HG03175 (cell line): Measurements from ENCODE around the gene CNBD2.
"Not testable (repeated sequence)": the region's sequence is repeated elsewhere in the genome, so short reads cannot be mapped to it uniquely, and the experiment has no call there.

Experiments
- ATAC-seq: cut with Tn5 transposase; IDR thresholded peaks from one replicate; pipeline ENCODE4 v1.9.1; 2021; ENCODE audit warnings: mild to moderate bottlenecking, moderate library complexity; ENCODE audit not compliant: unreplicated experiment

The CNBD2 gene

DNA sequence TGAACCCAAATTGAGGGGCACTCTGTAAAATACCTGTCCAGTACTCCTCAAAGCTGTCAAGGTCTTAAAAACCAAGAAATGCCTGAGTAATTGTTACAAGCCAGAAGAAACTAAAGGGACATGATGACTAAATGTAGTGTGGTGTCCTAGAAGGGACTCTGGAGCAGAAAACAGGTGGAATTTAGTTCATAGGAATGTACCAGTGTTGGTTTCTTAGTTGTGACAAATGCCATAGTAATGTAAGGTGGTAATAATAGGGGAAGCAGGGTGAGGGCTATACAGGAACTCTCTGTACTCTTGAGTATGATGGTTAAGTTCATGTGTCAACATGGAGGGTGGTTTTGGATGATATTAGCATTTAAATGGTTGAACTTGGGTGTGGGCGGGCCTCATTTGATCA, 92.3 kb downstream of the CNBD2 start:
- no peak for ATAC-seq

DNA sequence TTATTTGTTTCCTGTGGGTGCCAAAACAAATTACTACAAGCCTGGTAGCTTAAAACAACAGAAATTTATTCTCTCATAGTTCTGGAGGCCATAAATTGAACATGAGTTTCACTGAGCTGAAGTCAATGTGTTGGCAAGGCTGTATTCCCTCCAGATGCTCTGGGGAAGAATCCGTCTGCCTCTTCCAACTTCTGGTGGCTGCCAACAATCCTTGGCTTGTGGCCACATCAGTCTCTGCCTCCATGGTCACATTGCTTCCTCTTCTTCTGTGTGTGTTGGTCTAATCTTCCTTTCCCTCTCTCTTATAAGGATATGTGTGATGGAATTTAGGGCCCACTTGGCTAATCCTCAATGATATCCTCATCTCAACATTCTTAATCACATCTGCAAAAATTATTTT, 93.4 kb downstream of the CNBD2 start:
- no peak for ATAC-seq

GRCh38 chr20:36062799-36063198, 94.4 kb downstream of the CNBD2 start:
- no peak for ATAC-seq

DNA sequence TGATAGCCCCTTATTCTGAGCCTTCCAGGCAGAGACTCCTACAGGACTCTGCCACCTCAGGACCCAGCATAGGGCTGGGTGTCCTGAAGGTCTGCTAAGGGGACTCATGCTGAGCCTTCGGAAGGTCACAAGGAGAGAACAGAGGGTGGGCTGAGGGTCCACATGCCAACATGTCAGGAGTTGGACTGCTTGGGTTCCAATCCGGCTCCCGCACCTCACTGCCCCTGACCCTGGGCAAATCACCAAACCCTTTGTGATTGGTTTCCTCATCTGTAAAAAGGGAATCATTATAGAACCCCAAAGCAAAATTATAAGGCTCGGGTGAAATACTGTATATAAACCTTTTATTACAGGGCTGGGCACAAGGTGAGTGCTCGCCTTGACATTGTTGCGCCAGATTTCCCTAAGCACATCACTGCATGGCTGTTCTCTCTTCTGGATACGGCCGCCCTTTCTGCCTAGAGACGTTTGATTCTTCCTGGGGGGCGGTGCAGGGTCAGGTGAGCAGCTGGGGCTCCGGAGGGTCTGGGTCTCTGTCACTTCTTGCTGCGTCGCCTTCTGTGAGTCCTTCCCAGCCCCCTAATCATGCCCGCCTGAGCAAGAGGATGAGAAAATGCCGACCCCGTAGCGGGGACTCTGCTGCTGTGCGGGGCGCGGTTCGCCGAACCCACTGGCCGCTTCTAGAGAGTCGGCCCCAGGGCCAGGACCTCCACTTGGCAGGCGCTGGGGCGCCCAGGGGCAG, 95.7 kb downstream of the CNBD2 start:
- no peak for ATAC-seq

DNA sequence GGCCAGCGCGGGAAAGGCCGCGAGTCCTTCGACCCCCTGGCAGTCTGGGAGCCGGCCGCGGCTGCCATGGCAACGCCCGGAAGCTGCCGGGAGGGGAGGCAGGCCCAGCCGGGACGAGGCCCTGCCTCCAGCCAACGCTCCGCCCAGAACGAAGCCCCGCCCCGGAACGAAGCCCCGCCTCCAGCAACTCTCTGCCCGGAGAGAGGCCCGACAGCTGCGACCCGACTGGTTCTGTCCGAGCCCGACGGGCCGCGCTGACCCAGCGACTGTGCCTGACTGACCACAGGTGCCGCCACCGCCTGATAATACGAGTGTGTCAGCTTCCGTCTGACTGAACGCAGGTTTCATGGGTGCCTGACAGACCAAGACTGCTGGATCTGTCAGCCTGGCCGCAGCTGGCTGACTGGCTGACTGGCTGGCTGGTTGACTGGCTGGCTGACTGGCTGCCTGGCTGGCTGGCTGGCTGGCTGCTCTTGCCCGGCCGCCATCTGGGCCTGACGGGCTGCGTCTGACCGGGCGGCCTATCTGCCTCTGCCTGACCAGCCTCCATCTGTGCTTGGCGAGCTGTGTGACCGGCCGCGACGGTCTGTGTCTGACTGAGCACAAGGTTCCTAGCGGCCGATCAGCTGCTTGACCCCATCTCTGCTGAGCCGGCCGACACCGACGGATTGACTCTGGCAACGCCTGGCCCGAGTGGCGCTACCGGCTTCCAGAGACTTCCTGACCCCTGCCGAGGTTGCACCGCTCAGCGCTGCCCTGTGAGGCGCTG, 96.5 kb downstream of the CNBD2 start:
- peak; percentile 94 for ATAC-seq

DNA sequence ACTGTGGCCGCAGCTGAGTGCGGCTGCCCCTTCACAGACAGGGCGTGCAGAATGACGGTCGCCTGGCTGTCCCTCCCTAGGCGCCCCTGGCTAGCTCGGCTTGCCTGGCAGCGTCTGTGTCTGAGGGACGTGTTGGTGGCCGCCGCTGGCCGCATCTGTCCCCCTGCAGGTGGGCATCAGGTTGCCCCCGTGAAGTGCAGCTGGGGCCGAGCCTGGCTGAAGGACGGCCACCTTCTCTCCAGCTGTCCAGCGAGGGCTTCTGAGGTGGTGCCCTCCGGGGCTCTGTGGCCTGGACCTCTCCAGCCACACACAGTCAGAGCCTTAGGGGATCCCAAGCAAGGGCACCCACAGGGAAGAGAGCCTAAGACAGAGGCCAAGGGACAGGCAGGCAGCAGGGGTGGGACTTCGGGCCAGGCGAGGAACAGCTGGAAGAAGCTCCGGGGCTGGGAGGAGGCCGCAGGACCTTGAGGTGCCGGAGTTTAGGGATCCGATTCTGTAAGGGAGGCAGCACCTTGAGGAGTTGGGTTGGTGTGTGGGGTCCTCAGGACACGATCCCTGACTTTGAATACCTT, 97.1 kb downstream of the CNBD2 start:
- ATAC-seq = no peak

DNA sequence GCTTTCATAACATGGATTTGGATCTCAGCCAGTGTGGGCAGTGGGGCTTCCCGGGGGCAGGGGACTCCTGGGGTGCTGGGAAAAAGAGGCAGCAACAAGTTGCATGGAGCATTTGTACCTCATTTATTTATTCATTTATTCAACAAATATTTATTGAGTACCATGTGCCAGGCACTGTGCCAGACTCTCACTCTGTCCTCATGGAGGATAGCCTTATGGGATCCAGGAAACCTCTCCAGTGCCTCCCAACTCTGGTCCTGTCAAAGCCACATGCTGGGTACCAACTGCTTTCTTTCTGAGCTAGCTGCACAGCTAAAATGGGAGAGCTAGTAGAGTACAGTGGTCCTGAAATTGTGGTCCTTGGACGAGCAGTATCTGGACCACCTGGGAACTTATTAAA, 98.4 kb downstream of the CNBD2 start:
- ATAC-seq = no peak

- ATAC-seq = not testable (repeated sequence)
These were observed 100.1 kb downstream of the CNBD2 start for GRCh38 chr20:36068526-36068925.

GRCh38 chr20:36070451-36070850, 102.1 kb downstream of the CNBD2 start:
- no peak for ATAC-seq

- ATAC-seq = no peak
These were observed 103.5 kb downstream of the CNBD2 start for GRCh38 chr20:36071848-36072247.

DNA sequence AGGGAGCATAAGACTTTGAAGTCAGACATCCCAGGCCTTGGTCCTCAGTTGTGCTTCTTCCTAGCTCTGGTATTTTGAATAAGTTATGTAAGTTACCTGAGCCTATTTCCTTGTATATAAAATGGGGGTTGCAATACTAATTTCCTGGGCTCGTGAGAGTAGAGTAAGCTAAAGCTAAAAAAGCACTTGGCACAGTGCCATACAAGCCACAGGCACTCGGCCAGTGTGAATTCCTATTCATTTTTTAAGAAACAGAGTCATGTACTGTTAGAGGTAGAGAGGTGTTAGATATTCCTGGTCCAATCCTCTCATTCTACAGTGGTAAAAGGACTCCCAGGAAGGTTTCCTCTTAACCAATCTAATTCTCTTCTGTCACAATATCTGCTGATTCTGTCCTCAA, 106.6 kb downstream of the CNBD2 start:
- ATAC-seq = no peak

DNA sequence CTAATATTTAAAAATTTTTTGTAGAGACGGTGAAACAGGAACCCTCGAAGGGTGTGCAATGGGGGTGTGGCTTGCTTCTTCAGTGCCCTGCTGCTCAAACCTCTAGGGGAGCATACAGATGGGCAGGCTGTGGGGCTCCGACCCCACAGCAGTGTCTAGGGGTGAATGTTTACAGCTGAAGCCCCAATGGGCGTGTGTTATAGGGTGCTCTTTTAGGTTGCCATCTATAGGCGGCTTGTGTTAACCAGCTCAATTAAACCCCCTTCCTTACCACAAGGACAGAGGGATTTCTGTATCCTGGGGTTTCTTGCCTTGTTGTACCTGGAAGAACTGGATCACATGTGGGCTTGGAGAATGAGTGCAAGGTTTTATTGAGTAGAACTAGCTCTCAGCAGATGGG, 109.4 kb downstream of the CNBD2 start:
- ATAC-seq = not testable (repeated sequence)

DNA sequence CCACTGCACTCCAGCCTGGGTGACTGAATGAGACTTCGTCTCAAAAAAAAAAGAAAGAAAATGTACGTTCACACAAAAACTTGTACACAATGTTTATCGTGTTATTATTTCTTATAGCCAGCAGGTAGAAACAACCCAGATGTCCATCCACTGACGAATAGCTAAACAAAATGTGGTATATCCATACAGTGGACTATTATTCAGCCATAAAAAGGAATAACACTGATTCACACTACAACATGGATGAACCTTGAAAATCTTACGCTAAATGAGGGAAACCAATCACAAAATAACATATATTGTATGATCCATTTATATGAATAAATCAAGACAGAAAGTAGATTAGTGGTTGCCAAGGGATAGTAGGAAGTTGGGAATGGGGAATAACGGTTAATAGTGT, 111.1 kb downstream of the CNBD2 start:
- no peak for ATAC-seq

DNA sequence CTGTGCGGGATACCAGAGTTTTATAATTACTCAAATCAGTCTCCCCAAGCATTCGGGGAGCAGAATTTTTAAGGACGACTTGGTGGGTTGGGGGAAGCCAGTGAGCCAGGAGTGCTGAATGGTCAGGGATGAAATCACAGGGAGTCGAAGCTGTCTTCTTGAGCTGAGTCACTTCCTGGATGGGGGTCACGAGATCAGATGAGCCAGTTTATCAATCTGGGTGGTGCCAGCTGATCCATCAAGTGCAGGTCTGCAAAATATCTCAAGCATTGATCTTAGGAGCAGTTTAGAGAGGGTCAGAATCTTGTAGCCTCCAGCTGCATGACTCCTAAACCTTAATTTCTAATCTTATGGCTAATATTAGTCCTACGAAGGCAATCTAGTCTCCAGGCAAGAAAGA, 111.6 kb downstream of the CNBD2 start:
- not testable (repeated sequence) for ATAC-seq
